Activated CD8-positive, alpha-beta memory T cell treated with anti-CD3 and anti-CD28 coated beads, Interleukin-2, amount 50 U/mL, for 1 hour (primary cell): ENCODE results near the gene SCNN1G.
"Not testable (repeated sequence)": the region's sequence is repeated elsewhere in the genome, so short reads cannot be mapped to it uniquely, and the experiment has no call there.

Experiments used
- DNase-seq: peaks from one replicate; pipeline ENCODE4 v3.0.0-alpha.2; 2020; ENCODE audit errors: extremely low read depth

Gene SCNN1G

DNA sequence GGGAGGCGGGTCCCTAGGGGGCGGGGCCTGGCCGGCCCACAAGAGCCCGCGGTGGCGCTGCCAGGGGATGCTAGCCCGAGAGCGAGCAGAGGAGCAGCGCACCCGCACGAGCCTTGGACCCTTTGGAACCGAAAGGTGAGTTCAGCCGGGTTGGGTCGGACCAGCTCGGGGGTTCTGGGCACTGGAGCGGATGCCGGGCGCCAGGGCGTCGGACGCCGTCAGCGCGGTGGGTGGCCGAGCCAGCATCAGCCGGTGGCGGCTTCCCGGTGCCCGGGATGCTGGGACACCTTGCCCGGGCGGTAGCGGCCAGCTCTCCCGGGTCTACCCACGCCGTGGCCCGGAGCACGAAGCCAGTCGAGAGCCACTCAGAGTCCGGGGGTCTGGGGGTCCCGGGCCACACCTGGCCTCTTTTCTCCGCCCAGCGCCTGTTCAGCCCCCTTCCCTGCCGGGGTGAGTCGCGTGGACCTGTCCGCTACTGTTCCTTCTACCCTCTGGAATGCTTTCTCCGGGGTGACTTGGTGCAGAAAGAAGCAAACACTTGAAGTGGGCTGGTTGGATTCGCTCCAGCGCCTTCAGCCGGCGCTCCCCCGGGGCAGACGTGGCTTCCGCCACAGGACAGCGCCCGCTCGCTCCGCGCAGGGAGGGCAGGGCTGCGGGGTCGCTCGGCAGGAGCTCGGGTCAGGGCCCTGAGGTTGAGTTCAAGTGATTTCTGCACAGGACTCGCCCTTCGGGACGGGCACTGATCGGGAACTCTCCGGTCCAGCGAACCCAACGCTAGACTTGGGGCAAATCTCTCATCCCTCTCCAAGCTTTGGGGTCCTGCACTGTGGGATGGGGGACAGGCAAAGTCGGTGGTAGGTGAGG is at the start of gene SCNN1G:
Gene SCNN1G (plus strand): TSS at position 67 of the 864 bp plus-strand sequence. CDS start 3,527 bp downstream, outside the sequence.
- no peak for DNase-seq

DNA sequence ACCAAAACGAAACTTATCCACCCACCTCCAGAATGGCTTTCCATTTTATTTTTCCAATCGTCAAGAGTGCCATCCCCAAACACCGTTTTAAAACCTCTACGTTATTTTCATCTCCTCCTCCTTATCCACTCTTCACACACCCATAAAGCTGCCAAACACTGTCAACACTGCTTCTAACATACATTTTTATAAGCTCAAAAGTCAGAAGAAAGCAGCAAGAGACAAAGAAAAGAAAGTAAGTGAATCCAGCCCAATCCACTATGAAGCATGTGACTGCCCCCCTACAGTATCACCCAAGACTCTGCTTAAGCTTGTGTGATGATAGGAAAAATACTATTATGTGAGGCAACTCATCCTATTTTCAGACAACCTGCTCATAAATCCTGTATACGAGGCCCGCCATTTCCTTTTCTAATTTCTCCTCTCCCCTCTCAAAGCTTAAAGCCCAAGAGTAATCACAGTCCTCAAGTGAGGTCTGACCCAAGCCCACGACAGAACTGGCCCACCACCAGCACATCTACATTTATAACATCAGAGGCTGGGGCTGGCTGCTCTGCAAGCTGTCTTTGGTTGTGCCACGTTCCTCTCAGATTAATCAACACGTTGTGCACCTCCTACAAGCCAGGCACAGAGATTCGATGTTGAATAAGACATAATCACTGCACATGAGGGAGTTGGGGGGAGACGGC is 49.6 kb upstream of the SCNN1G start:
- DNase-seq = no peak

- no peak for DNase-seq
These were observed 48.3 kb upstream of the SCNN1G start for GRCh38 chr16:23134274-23134673.

DNA sequence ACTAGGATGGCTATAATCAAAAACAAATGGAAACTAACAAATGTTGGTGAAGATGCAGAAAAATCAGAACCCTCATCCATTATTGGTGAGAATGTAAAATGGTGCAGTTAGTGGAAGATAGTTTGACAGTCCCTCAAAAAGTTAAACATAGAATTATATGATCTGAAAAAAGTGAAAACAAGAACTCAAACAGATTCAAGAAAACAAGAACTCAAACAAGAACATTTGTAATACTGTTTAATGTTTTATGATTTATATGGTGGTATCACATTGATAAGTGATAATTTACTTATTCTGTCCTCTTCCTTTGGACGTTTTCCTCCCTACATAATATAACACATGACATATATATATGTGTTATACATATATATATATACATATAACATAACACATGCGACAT is 45.3 kb upstream of the SCNN1G start:
- DNase-seq = no peak

DNA sequence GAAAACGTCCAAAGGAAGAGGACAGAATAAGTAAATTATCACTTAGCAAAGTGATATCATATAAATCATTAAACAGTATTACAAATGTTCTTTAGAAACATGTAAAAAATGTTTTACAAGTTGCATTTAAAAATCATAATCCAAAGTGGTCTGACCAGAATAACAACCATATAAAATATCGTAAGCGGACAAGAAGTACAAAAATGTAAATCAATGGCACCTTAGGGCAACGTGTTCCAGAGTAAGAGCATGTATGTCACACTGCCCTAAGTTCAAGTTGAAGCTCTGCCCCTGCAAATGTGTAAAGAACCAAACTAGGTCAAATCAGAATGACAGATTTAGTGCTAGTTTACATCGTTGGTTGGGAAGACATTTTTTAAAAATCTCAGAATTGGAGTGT is 44.7 kb upstream of the SCNN1G start:
- no peak for DNase-seq

GRCh38 chr16:23140107-23140506 is 42.4 kb upstream of the SCNN1G start:
- DNase-seq = no peak

GRCh38 chr16:23141033-23141432 is 41.5 kb upstream of the SCNN1G start:
- DNase-seq = no peak

GRCh38 chr16:23141500-23141899 is 41.0 kb upstream of the SCNN1G start:
- DNase-seq = no peak

DNA sequence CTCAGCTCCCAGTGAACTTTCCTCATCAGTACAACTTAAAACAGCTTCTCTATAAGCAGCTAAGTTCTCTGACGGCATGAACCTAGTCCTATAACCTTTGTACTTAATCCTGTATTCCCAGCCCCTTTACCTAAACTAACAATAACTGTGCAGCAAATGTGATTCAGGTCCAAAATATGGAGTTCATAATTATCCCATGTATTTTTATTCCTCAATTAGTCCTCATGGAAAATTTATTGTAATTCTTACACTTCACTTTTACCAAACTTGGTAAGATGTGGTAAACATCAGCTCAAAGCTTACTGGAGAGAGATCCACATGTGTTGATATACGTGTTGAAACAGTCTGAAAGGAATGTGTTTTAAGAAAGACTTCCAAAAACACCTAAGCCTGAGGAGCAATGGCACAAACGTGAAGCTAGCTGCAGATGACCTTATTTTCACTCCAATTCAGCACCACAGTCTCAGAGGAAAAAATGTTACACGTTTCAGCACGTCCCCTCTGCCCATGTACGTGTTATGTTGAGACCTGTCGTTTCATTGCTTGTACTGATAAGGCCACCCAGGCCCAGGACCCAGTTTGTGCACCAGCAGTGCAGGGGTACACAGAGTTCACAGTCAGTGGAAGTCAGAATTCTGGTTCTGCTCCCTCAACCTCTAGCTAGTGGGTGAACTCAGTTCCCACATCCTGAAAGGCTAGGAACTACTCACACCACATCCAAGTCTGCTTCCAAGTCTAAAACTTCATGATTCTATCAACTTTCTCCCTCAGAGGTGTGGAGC is 40.4 kb upstream of the SCNN1G start:
- no peak for DNase-seq

- no peak for DNase-seq
These were observed 39.2 kb upstream of the SCNN1G start for GRCh38 chr16:23143391-23143790.

- not testable (repeated sequence) for DNase-seq
These were observed 38.2 kb upstream of the SCNN1G start for GRCh38 chr16:23144393-23144792.

DNA sequence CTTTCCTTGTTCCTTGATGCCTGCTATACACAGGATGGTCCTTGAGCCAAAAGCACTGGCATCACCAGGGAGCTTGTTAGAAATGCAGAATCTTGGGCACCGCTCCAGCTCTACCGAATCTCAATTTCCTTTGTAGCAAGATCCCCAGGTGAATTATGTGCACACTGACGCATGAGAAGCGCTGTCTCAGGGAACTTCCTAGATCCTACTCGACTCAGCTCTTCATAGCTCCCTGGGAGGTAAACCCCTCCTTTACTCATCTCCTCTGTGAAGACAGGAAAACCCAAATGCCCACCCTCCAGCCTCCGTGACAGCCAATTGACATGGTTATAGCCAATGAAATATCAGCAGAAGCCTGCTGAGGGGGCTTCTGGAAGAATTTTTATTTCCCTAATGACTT is 37.4 kb upstream of the SCNN1G start:
- DNase-seq = no peak

DNA sequence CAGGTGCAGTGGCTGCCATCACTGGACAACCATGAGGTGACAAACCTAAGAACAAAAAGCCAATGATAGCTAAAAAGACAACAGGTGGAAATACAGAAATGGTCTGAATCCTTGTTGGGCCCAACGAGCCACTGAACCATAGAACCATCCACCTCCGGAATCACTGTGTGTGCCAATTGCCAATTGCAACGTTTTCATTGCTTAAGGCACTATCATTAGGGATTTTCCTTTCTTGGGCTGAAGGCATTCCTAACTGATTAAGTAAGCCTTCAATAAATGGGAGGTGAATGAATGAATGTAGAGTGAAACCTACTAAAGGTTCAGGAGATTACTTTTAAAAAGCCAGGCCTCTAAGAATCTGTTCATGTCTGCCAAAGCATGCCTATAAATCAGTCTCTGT is 36.9 kb upstream of the SCNN1G start:
- DNase-seq = no peak

DNA sequence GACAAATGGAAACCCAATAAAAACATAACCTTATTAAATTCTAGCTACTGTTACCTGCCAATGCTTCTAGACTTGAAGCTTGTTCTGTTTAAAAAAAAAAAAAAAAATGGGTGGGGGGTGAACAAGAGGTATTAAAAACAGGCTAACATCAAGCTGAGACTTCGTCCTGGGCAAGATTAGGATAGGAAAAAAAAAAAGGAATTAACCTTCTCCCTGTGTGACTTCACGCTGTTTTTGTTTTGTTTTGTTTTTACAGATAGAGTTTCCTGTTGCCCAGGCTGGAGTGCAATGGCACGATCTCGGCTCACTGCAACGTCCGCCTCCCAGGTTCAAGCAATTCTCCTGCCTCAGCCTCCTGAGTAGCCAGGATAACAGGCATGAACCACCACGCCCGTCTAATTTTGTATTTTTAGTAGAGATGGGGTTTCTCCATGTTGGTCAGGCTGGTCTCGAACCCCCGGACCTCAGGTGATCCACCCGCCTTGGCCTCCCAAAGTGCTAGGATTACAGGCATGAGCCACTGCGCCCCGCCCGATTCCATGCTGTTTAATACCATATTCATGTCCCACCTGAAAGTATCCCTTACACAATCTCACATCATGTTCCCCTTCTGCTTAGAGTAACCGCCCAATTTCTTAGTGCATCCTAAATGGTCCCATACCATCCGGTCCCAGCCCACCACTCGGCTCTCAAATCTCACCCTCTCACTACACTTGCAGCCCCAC is 35.5 kb upstream of the SCNN1G start:
- DNase-seq = no peak

DNA sequence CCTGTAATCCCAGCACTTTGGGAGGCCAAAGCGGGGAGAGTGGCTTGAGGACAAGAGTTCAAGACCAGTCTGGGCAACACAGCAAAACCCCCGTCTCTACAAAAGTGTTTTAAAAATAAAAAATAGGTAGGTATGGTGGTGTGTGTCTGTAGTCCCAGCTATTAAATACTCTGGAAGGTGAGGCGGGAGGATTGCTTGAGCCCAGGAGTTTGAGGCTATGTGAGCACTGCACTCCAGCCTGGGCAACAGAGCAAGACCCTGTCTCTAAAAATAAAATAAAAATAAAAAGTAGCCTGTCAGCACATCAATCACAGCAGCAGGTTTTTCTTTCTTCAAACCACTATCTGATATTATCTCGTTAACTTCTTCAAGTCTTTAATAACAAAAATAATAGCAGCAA is 34.9 kb upstream of the SCNN1G start:
- DNase-seq = no peak

DNA sequence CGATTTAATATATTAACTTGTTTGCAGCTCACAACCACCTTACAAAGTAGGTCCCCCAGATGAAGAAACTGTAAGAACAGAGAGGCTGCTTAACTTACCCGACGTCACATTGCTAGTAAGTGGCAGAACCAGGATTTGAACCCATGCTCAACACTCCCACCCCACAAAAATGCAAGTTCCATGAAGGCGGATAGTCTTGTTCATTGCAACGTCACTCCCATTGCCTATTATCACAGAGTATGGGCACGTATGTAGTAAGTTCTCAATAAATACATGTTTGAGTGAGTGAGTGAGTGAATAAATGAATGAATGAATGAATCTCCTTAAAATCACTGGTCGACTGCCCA is 34.4 kb upstream of the SCNN1G start:
- no peak for DNase-seq

- DNase-seq = peak; percentile 5
These were observed 33.9 kb upstream of the SCNN1G start for GRCh38 chr16:23148513-23149266.

- DNase-seq = peak; percentile 63
These were observed 33.1 kb upstream of the SCNN1G start, which contains the start of gene USP31 for GRCh38 chr16:23149267-23149992. USP31 (minus strand) TSS chr16:23149452; CDS start chr16:23149270, 182 bp downstream.

GRCh38 chr16:23149993-23150364 is 32.6 kb upstream of the SCNN1G start:
- no peak for DNase-seq
